ENCODE data around the gene FNBP1. TPM values are rescaled to one million over a fixed set of nuclear protein-coding genes. Genes with fewer than 3 reads are reported as not detected.
"Not testable (repeated sequence)": the region's sequence is repeated elsewhere in the genome, so short reads cannot be mapped to it uniquely, and the experiment has no call there.

Gene FNBP1
- total RNA-seq, 1 donor from 2014 or later, result 34.9 TPM

GRCh38 chr9:130023144-130023787 lies 19.7 kb downstream of the FNBP1 start:
- no peak for TF ChIP-seq CTCF (IDR thresholded peaks at IDR 0.05)
- no peak for TF ChIP-seq EZH2phosphoT487 (IDR thresholded peaks at IDR 0.05)
- TF ChIP-seq EZH2 (IDR thresholded peaks at IDR 0.05), result no peak
- Histone ChIP-seq H4K20me1 (ENCODE audit: low read depth) (peaks cover 39% of the 10 kb centered on the region), H3K4me2 (no peak overlapping the region), H3K27ac (no peak overlapping the region), H3K4me3 (no peak overlapping the region), H3K36me3 (no peaks in the 10 kb centered on the region), H3K4me1 (no peaks in the 10 kb centered on the region), H3K27me3 (no peaks in the 10 kb centered on the region), H3K9ac (no peak overlapping the region), H3K79me2 (ENCODE audit: low read depth) (peaks cover 27% of the 10 kb centered on the region), H2AFZ (replicated peaks) (no peak overlapping the region), H3K9me3 (ENCODE audit: low read depth) (no peaks in the 10 kb centered on the region), H3F3A (ENCODE audit: low read depth) (no peaks in the 10 kb centered on the region)
- no peak for DNase-seq (ENCODE audit: low spot score)
- Mint-ChIP-seq H3K36me3 (peaks cover 4% of the 10 kb centered on the region), H3K9me3 (no peaks in the 10 kb centered on the region), H3K4me3 (no peak overlapping the region), H3K27me3 (ENCODE audit: insufficient read depth, low read depth) (peaks cover 3% of the 10 kb centered on the region), H3K27ac (peak overlapping the region; percentile 12), H3K4me1 (peaks cover 3% of the 10 kb centered on the region)

- Mint-ChIP-seq H3K4me1 (peaks cover 3% of the 10 kb centered on the region), H3K36me3 (peaks cover 6% of the 10 kb centered on the region), H3K4me3 (no peak overlapping the region), H3K9me3 (no peaks in the 10 kb centered on the region), H3K27me3 (ENCODE audit: insufficient read depth, low read depth) (peaks cover 3% of the 10 kb centered on the region), H3K27ac (no peak overlapping the region)
- Histone ChIP-seq H3K4me1 (no peaks in the 10 kb centered on the region), H4K20me1 (ENCODE audit: low read depth) (peaks cover 39% of the 10 kb centered on the region), H3K27ac (no peak overlapping the region), H3K36me3 (no peaks in the 10 kb centered on the region), H2AFZ (replicated peaks) (no peak overlapping the region), H3K4me2 (no peak overlapping the region), H3K9me3 (ENCODE audit: low read depth) (no peaks in the 10 kb centered on the region), H3K9ac (no peak overlapping the region), H3K79me2 (ENCODE audit: low read depth) (peaks cover 21% of the 10 kb centered on the region), H3K27me3 (no peaks in the 10 kb centered on the region), H3K4me3 (no peak overlapping the region), H3F3A (ENCODE audit: low read depth) (no peaks in the 10 kb centered on the region)
- TF ChIP-seq EZH2 (IDR thresholded peaks at IDR 0.05) (no peak), CTCF (IDR thresholded peaks at IDR 0.05) (no peak), EZH2phosphoT487 (IDR thresholded peaks at IDR 0.05) (no peak)
- no peak for DNase-seq (ENCODE audit: low spot score)
Measured at GRCh38 chr9:130022566-130023143, 20.3 kb downstream of the FNBP1 start.

- not testable (repeated sequence) for H3K9me3 Mint-ChIP-seq; H3K4me3 ChIP-seq; H3K27me3 ChIP-seq; H3K36me3 Mint-ChIP-seq; H3K36me3 ChIP-seq; H3K9me3 ChIP-seq (ENCODE audit: low read depth); H3K27me3 Mint-ChIP-seq (ENCODE audit: insufficient read depth, low read depth); H3F3A ChIP-seq (ENCODE audit: low read depth); H3K4me1 ChIP-seq; H3K4me2 ChIP-seq; H2AFZ ChIP-seq (replicated peaks); DNase-seq (ENCODE audit: low spot score); H3K27ac Mint-ChIP-seq; H3K9ac ChIP-seq; H3K4me1 Mint-ChIP-seq; H3K4me3 Mint-ChIP-seq; H3K27ac ChIP-seq
- peaks cover 39% of the 10 kb centered on the region for H4K20me1 ChIP-seq (ENCODE audit: low read depth)
- H3K79me2 ChIP-seq (ENCODE audit: low read depth), result peaks cover 19% of the 10 kb centered on the region
Measured at GRCh38 chr9:130021842-130022241, 21.1 kb downstream of the FNBP1 start.

- Histone ChIP-seq H4K20me1 (ENCODE audit: low read depth) (peaks cover 33% of the 10 kb centered on the region), H3K27me3 (no peaks in the 10 kb centered on the region), H3F3A (ENCODE audit: low read depth) (no peaks in the 10 kb centered on the region), H3K4me2 (no peak overlapping the region), H3K27ac (no peak overlapping the region), H3K36me3 (no peaks in the 10 kb centered on the region), H3K4me3 (no peak overlapping the region), H3K4me1 (no peaks in the 10 kb centered on the region), H3K9ac (no peak overlapping the region), H3K79me2 (ENCODE audit: low read depth) (peaks cover 17% of the 10 kb centered on the region), H2AFZ (replicated peaks) (no peak overlapping the region), H3K9me3 (ENCODE audit: low read depth) (no peaks in the 10 kb centered on the region)
- H3K4me3 Mint-ChIP-seq, result no peak overlapping the region
- no peak for DNase-seq (ENCODE audit: low spot score)
- peaks cover 3% of the 10 kb centered on the region for H3K27me3 Mint-ChIP-seq (ENCODE audit: insufficient read depth, low read depth)
- H3K36me3 Mint-ChIP-seq, result peaks cover 11% of the 10 kb centered on the region
- peaks cover 7% of the 10 kb centered on the region for H3K9me3 Mint-ChIP-seq
- no peak for TF ChIP-seq EZH2phosphoT487 (IDR thresholded peaks at IDR 0.05)
- TF ChIP-seq CTCF (IDR thresholded peaks at IDR 0.05), result no peak
- no peak for TF ChIP-seq EZH2 (IDR thresholded peaks at IDR 0.05)
- H3K27ac Mint-ChIP-seq, result no peak overlapping the region
- H3K4me1 Mint-ChIP-seq, result peaks cover 3% of the 10 kb centered on the region
Measured at GRCh38 chr9:130021123-130021522, 21.9 kb downstream of the FNBP1 start.
